ENCODE measurements around the gene MATN1.

The MATN1 gene

GRCh38 chr1:30757352-30758120 lies 34.2 kb upstream of the MATN1 start, which contains the start of gene LAPTM5:
TSS of gene LAPTM5 (minus strand) at chr1:30757774. CDS start at chr1:30757745, 29 bp downstream.
- DNase-seq: no peak

- no peak for DNase-seq
These were observed 33.4 kb upstream of the MATN1 start for GRCh38 chr1:30756545-30757351.

GRCh38 chr1:30756206-30756544 lies 32.8 kb upstream of the MATN1 start:
- DNase-seq: no peak

GRCh38 chr1:30755746-30756145 lies 32.4 kb upstream of the MATN1 start:
- DNase-seq: no peak

GRCh38 chr1:30755334-30755733 lies 31.9 kb upstream of the MATN1 start:
- no peak for DNase-seq

- no peak for DNase-seq
These were observed 31.3 kb upstream of the MATN1 start for GRCh38 chr1:30754684-30755171.

GRCh38 chr1:30753660-30754123 lies 30.3 kb upstream of the MATN1 start:
- no peak for DNase-seq

GRCh38 chr1:30753118-30753517 lies 29.7 kb upstream of the MATN1 start:
- DNase-seq: no peak

- no peak for DNase-seq
These were observed 29.2 kb upstream of the MATN1 start for GRCh38 chr1:30752651-30752908.

- no peak for DNase-seq
These were observed 28.7 kb upstream of the MATN1 start for GRCh38 chr1:30751830-30752650.

- no peak for DNase-seq
These were observed 27.4 kb upstream of the MATN1 start for GRCh38 chr1:30750731-30751291.

GRCh38 chr1:30749691-30750583 lies 26.6 kb upstream of the MATN1 start:
- no peak for DNase-seq

GRCh38 chr1:30748699-30749401 lies 25.5 kb upstream of the MATN1 start:
- DNase-seq: peak; percentile 3

- DNase-seq: peak; percentile 85
These were observed 24.8 kb upstream of the MATN1 start for GRCh38 chr1:30748098-30748698.

- DNase-seq: no peak
These were observed 23.9 kb upstream of the MATN1 start for GRCh38 chr1:30747033-30748008.

- no peak for DNase-seq
These were observed 23.0 kb upstream of the MATN1 start for GRCh38 chr1:30746212-30747032.

GRCh38 chr1:30745834-30746208 lies 22.4 kb upstream of the MATN1 start:
- DNase-seq: no peak

GRCh38 chr1:30745156-30745833 lies 21.9 kb upstream of the MATN1 start:
- DNase-seq: no peak

All from NCI-H1105 treated with DMSO at 0.1 percent for 48 hours (cell line).